SK-N-SH treated with all-trans-retinoic acid at 6 μM for 48 hours (cell line): Measurements from ENCODE around the gene ANKRD65.

Experiments
- ATAC-seq: fragments of 200-7000 bp; cut with Tn5 transposase; 3 replicates; pipeline ENCODE4 v1.9.1; 2020; ENCODE audit warnings: mild to moderate bottlenecking, moderate library complexity
- ARNTL ChIP-seq: fragments of 450-650 bp; formaldehyde crosslinking; IDR thresholded peaks from 2 replicates; pipeline ENCODE4 v1.5.0; 2020; ENCODE audit warnings: low read depth, mild to moderate bottlenecking, moderate library complexity, borderline replicate concordance
- BACH2 ChIP-seq: fragments of 250-450 bp; sonication (Bioruptor Pico); IDR thresholded peaks from 2 replicates; pipeline ENCODE4 v1.9.0; 2021; ENCODE audit warnings: mild to moderate bottlenecking, borderline replicate concordance
- CSDC2 ChIP-seq: fragments of 250-450 bp; sonication (Bioruptor Pico); IDR thresholded peaks from 2 replicates; pipeline ENCODE4 v1.5.0; 2020; ENCODE audit warnings: mild to moderate bottlenecking, moderate library complexity
- ESRRG ChIP-seq: fragments of 250-450 bp; sonication (Bioruptor Pico); IDR thresholded peaks from 2 replicates; pipeline ENCODE4 v1.6.1; 2021; ENCODE audit warnings: mild to moderate bottlenecking
- GLIS3 ChIP-seq: fragments of 250-450 bp; sonication (Bioruptor Pico); IDR thresholded peaks from 2 replicates; pipeline ENCODE4 v1.5.0; 2020; ENCODE audit warnings: mild to moderate bottlenecking, moderate library complexity
- ISL1 ChIP-seq: fragments of 250-450 bp; sonication (Bioruptor Pico); IDR thresholded peaks from 2 replicates; pipeline ENCODE4 v2.1.2; 2022; ENCODE audit warnings: mild to moderate bottlenecking, moderate library complexity
- OSR1 ChIP-seq: fragments of 250-450 bp; sonication (Bioruptor Pico); IDR thresholded peaks from 2 replicates; pipeline ENCODE4 v1.8.0; 2022; ENCODE audit warnings: moderate library complexity, mild to moderate bottlenecking, inconsistent platforms
- PPARA ChIP-seq: fragments of 250-450 bp; sonication (Bioruptor Pico); IDR thresholded peaks from 2 replicates; pipeline ENCODE4 v1.5.0; 2020; ENCODE audit warnings: mild to moderate bottlenecking, borderline replicate concordance
- RARB ChIP-seq: fragments of 250-450 bp; sonication (Bioruptor Pico); IDR thresholded peaks from 2 replicates; pipeline ENCODE4 v1.8.0; 2021; ENCODE audit warnings: mild to moderate bottlenecking, moderate library complexity
- TCF4 ChIP-seq: fragments of 250-450 bp; sonication (Bioruptor Pico); IDR thresholded peaks from 2 replicates; pipeline ENCODE4 v1.8.0; 2021; ENCODE audit warnings: mild to moderate bottlenecking, moderate library complexity, borderline replicate concordance
- TOX ChIP-seq: fragments of 250-450 bp; sonication (Bioruptor Pico); IDR thresholded peaks from 2 replicates; pipeline ENCODE4 v1.8.0; 2021; ENCODE audit warnings: mild to moderate bottlenecking, moderate library complexity, borderline replicate concordance
- ZC3H10 ChIP-seq: fragments of 250-450 bp; sonication (Bioruptor Pico); IDR thresholded peaks from 2 replicates; pipeline ENCODE4 v1.5.1; 2021; ENCODE audit warnings: mild to moderate bottlenecking, moderate library complexity
- ZFP30 ChIP-seq: fragments of 450-650 bp; formaldehyde crosslinking; IDR thresholded peaks from 2 replicates; pipeline ENCODE4 v1.5.0; 2022; ENCODE audit warnings: mild to moderate bottlenecking, moderate library complexity
- ZNF565 ChIP-seq: fragments of 450-650 bp; formaldehyde crosslinking; conservative IDR thresholded peaks from 2 replicates; pipeline ENCODE4 v1.5.0; 2020; ENCODE audit warnings: low read depth, mild to moderate bottlenecking, moderate library complexity
- ZNF70 ChIP-seq: fragments of 450-650 bp; formaldehyde crosslinking; IDR thresholded peaks from 2 replicates; pipeline ENCODE4 v1.5.0; 2020; ENCODE audit warnings: mild to moderate bottlenecking, moderate library complexity
- ZNF8 ChIP-seq: fragments of 450-650 bp; formaldehyde crosslinking; IDR thresholded peaks from 2 replicates; pipeline ENCODE4 v1.5.0; 2020; ENCODE audit warnings: mild to moderate bottlenecking, moderate library complexity
- TF ChIP-seq, protein P1 (sequence below): fragments of 250-450 bp; sonication (Bioruptor Pico); IDR thresholded peaks from 2 replicates; pipeline ENCODE4 v1.8.0; 2020; ENCODE audit warnings: mild to moderate bottlenecking, moderate library complexity, borderline replicate concordance
- TF ChIP-seq, protein P2 (sequence below): fragments of 250-450 bp; sonication (Bioruptor Pico); IDR thresholded peaks from 2 replicates; pipeline ENCODE4 v1.5.1; 2020; ENCODE audit warnings: low read depth, mild to moderate bottlenecking, moderate library complexity
- TF ChIP-seq, protein P3 (sequence below): fragments of 250-450 bp; sonication (Bioruptor Pico); IDR thresholded peaks from 2 replicates; pipeline ENCODE4 v1.5.0; 2020; ENCODE audit warnings: mild to moderate bottlenecking, moderate library complexity
- TF ChIP-seq, protein P4 (sequence below): fragments of 250-450 bp; sonication (Bioruptor Pico); IDR thresholded peaks from 2 replicates; pipeline ENCODE4 v1.5.1; 2021; ENCODE audit warnings: mild to moderate bottlenecking, moderate library complexity
- TF ChIP-seq, protein P5 (sequence below): fragments of 250-450 bp; sonication (Bioruptor Pico); IDR thresholded peaks from 2 replicates; pipeline ENCODE4 v1.8.0; 2021; ENCODE audit warnings: low read depth, mild to moderate bottlenecking, moderate library complexity, borderline replicate concordance

ANKRD65 gene

DNA sequence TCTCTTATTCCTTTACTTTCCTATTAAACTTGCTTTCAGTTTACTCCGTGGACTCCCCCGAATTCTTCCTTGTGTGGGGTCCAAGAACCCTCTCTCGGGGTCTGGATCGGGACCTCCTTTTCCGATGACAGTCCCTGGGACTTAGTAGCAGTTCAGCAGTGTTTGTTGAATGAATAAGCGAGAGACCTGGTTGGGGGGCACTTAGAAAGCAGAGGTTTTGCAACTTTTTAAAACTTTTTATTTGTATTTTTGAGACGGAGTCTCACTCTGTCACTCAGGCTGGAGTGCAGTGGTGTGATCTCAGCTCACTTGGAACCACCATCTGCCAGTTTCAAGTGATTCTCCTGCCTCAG, 2.1 kb upstream of the ANKRD65 start:
- ATAC-seq, result no peak
- TF ChIP-seq RARB (CRISPR knock-in tag) (no peak), ZNF565 (no peak), ESRRG (no peak), ZC3H10 (CRISPR knock-in tag) (no peak), ISL1 (no peak), TCF4 (CRISPR knock-in tag) (no peak), ZFP30 (no peak), CSDC2 (no peak), TOX (CRISPR knock-in tag) (no peak), ZNF70 (CRISPR knock-in tag) (no peak), ARNTL (CRISPR knock-in tag) (no peak)
- TF ChIP-seq, protein P1, sequence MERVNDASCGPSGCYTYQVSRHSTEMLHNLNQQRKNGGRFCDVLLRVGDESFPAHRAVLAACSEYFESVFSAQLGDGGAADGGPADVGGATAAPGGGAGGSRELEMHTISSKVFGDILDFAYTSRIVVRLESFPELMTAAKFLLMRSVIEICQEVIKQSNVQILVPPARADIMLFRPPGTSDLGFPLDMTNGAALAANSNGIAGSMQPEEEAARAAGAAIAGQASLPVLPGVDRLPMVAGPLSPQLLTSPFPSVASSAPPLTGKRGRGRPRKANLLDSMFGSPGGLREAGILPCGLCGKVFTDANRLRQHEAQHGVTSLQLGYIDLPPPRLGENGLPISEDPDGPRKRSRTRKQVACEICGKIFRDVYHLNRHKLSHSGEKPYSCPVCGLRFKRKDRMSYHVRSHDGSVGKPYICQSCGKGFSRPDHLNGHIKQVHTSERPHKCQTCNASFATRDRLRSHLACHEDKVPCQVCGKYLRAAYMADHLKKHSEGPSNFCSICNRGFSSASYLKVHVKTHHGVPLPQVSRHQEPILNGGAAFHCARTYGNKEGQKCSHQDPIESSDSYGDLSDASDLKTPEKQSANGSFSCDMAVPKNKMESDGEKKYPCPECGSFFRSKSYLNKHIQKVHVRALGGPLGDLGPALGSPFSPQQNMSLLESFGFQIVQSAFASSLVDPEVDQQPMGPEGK, result no peak
- TF ChIP-seq, protein P2, sequence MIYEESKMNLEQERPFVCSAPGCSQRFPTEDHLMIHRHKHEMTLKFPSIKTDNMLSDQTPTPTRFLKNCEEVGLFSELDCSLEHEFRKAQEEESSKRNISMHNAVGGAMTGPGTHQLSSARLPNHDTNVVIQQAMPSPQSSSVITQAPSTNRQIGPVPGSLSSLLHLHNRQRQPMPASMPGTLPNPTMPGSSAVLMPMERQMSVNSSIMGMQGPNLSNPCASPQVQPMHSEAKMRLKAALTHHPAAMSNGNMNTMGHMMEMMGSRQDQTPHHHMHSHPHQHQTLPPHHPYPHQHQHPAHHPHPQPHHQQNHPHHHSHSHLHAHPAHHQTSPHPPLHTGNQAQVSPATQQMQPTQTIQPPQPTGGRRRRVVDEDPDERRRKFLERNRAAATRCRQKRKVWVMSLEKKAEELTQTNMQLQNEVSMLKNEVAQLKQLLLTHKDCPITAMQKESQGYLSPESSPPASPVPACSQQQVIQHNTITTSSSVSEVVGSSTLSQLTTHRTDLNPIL (CRISPR knock-in tag), result no peak
- TF ChIP-seq, protein P3, sequence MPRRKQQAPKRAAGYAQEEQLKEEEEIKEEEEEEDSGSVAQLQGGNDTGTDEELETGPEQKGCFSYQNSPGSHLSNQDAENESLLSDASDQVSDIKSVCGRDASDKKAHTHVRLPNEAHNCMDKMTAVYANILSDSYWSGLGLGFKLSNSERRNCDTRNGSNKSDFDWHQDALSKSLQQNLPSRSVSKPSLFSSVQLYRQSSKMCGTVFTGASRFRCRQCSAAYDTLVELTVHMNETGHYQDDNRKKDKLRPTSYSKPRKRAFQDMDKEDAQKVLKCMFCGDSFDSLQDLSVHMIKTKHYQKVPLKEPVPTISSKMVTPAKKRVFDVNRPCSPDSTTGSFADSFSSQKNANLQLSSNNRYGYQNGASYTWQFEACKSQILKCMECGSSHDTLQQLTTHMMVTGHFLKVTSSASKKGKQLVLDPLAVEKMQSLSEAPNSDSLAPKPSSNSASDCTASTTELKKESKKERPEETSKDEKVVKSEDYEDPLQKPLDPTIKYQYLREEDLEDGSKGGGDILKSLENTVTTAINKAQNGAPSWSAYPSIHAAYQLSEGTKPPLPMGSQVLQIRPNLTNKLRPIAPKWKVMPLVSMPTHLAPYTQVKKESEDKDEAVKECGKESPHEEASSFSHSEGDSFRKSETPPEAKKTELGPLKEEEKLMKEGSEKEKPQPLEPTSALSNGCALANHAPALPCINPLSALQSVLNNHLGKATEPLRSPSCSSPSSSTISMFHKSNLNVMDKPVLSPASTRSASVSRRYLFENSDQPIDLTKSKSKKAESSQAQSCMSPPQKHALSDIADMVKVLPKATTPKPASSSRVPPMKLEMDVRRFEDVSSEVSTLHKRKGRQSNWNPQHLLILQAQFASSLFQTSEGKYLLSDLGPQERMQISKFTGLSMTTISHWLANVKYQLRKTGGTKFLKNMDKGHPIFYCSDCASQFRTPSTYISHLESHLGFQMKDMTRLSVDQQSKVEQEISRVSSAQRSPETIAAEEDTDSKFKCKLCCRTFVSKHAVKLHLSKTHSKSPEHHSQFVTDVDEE (CRISPR knock-in tag), result no peak
- TF ChIP-seq, protein P4, sequence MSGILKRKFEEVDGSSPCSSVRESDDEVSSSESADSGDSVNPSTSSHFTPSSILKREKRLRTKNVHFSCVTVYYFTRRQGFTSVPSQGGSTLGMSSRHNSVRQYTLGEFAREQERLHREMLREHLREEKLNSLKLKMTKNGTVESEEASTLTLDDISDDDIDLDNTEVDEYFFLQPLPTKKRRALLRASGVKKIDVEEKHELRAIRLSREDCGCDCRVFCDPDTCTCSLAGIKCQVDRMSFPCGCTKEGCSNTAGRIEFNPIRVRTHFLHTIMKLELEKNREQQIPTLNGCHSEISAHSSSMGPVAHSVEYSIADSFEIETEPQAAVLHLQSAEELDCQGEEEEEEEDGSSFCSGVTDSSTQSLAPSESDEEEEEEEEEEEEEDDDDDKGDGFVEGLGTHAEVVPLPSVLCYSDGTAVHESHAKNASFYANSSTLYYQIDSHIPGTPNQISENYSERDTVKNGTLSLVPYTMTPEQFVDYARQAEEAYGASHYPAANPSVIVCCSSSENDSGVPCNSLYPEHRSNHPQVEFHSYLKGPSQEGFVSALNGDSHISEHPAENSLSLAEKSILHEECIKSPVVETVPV, result no peak

DNA sequence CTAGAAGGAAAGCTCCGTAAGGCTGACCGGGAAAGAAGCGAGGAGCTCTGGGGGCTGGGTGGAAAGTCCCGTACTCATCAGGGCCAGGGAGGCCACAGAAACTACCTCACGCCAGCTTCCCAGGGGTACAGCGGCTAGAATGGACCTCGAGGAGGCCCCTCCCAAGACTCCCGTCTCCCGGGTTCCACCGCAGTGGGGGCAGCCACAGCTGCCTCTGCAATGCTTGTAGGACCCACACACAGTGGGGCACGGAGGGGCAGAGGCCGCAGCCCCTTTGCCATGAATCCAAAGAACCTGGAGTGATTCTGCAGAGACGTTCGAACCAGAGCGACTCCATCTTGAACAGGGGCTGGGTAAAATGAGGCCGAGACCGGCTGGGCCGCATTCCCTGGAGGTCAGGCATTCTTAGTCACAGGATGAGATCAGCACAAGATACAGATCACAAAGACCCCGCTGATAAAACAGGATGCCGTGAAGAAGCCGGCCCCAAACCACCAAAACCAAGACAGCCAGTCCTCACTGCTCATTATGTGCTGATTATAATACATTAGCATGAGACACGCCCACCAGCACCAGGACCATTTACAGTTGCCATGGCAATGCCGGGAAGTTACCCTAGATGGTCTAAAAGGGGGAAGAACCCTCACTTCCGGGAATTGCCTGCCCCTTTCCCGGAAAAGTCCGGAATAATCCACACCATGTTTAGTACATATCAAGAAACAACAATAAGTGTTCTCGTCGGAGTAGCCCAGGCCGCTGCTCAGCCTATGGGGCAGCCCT, 1.6 kb upstream of the ANKRD65 start:
- ATAC-seq, result peak; percentile 10; the same call in 1 of the 3 replicates
- TF ChIP-seq, protein P2 (CRISPR knock-in tag), result no peak
- TF ChIP-seq ESRRG, result peak; percentile 58; the same call in 1 of the 2 replicates
- peak; percentile 58; the same call in 1 of the 2 replicates for TF ChIP-seq ZNF565
- peak; percentile 51; the same call in 1 of the 2 replicates for TF ChIP-seq ZC3H10 (CRISPR knock-in tag)
- no peak for TF ChIP-seq TOX (CRISPR knock-in tag)
- peak; percentile 75 for TF ChIP-seq ISL1
- no peak for TF ChIP-seq GLIS3 (CRISPR knock-in tag)
- peak; percentile 51; the same call in 1 of the 2 replicates for TF ChIP-seq ZNF8 (CRISPR knock-in tag)
- peak; percentile 97 for TF ChIP-seq CSDC2
- TF ChIP-seq OSR1, result peak; percentile 75; the same call in 1 of the 2 replicates
- no peak for TF ChIP-seq BACH2
- TF ChIP-seq RARB (CRISPR knock-in tag), result no peak
- no peak for TF ChIP-seq ZNF70 (CRISPR knock-in tag)
- TF ChIP-seq TCF4 (CRISPR knock-in tag), result no peak
- TF ChIP-seq, protein P3 (CRISPR knock-in tag), result no peak
- TF ChIP-seq, protein P4, result 0 out of 2 replicates have a peak, but pooled peaks have one; percentile 26
- TF ChIP-seq, protein P5, sequence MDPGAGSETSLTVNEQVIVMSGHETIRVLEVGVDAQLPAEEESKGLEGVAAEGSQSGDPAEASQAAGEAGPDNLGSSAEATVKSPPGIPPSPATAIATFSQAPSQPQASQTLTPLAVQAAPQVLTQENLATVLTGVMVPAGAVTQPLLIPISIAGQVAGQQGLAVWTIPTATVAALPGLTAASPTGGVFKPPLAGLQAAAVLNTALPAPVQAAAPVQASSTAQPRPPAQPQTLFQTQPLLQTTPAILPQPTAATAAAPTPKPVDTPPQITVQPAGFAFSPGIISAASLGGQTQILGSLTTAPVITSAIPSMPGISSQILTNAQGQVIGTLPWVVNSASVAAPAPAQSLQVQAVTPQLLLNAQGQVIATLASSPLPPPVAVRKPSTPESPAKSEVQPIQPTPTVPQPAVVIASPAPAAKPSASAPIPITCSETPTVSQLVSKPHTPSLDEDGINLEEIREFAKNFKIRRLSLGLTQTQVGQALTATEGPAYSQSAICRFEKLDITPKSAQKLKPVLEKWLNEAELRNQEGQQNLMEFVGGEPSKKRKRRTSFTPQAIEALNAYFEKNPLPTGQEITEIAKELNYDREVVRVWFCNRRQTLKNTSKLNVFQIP, result no peak
- TF ChIP-seq PPARA, result no peak
- no peak for TF ChIP-seq ZFP30
